IMR-90 (cell line): ENCODE measurements around the gene OPCML.

Experiments used
- CEBPB ChIP-seq: IDR thresholded peaks from 2 replicates; pipeline ENCODE4 v1.6.1; 2012; ENCODE audit warnings: low read depth, low read length, improper control_type of control experiment
- CHD1 ChIP-seq: IDR thresholded peaks from 2 replicates; pipeline ENCODE4 v1.6.1; 2012; ENCODE audit warnings: low read depth, low read length, improper control_type of control experiment
- CTCF ChIP-seq: conservative IDR thresholded peaks from 2 replicates; pipeline ENCODE4 v1.5.1; 2012; ENCODE audit warnings: mild to moderate bottlenecking, low read depth, low read length, improper control_type of control experiment
- FOS ChIP-seq: fragments of 150-350 bp; IDR thresholded peaks from 2 replicates; pipeline ENCODE4 v1.6.1; 2016; ENCODE audit warnings: low read depth, low read length
- MAFK ChIP-seq: IDR thresholded peaks from 2 replicates; pipeline ENCODE4 v1.6.1; 2012; ENCODE audit warnings: low read depth, low read length, improper control_type of control experiment
- MAZ ChIP-seq: IDR thresholded peaks from 2 replicates; pipeline ENCODE4 v1.6.1; 2012; ENCODE audit warnings: low read depth, mild to moderate bottlenecking, low read length, improper control_type of control experiment, moderate library complexity, borderline replicate concordance
- MXI1 ChIP-seq: IDR thresholded peaks from 2 replicates; pipeline ENCODE4 v1.6.1; 2012; ENCODE audit warnings: low read depth, mild to moderate bottlenecking, low read length, moderate library complexity, borderline replicate concordance
- POLR2A ChIP-seq: IDR thresholded peaks from 2 replicates; pipeline ENCODE4 v1.6.1; 2012; ENCODE audit warnings: mild to moderate bottlenecking, low read depth, low read length
- RAD21 ChIP-seq: IDR thresholded peaks from 2 replicates; pipeline ENCODE4 v1.6.1; 2012; ENCODE audit warnings: low read length, improper control_type of control experiment
- RCOR1 ChIP-seq: IDR thresholded peaks from 2 replicates; pipeline ENCODE4 v1.6.1; 2012; ENCODE audit warnings: mild to moderate bottlenecking, low read length, improper control_type of control experiment; ENCODE audit not compliant: insufficient replicate concordance
- USF2 ChIP-seq: fragments of 150-350 bp; IDR thresholded peaks from 2 replicates; pipeline ENCODE4 v1.6.1; 2017; ENCODE audit warnings: mild to moderate bottlenecking, antibody characterized with exemption, low read length, low read depth

- TF ChIP-seq CTCF = no peak
- TF ChIP-seq RAD21 = no peak
- no peak for TF ChIP-seq POLR2A
- no peak for TF ChIP-seq USF2
- TF ChIP-seq FOS = no peak
- TF ChIP-seq CEBPB = no peak
- no peak for TF ChIP-seq CHD1
- TF ChIP-seq RCOR1 = no peak
- no peak for TF ChIP-seq MAFK
- no peak for TF ChIP-seq MXI1
- TF ChIP-seq MAZ = no peak
Measured at GRCh38 chr11:132876705-132877104, 655.6 kb downstream of the OPCML start.
